Endothelial cell of hepatic sinusoid (primary cell): ENCODE data around the gene FKBP1C.
"Not testable (repeated sequence)": the region's sequence is repeated elsewhere in the genome, so short reads cannot be mapped to it uniquely, and the experiment has no call there.

Source experiments
- in situ Hi-C: cut with HindIII; loops from 2 replicates; pipeline ENCODE4 v1.10.0; 2017; ENCODE audit warnings: low sequenced_read_pairs

Gene FKBP1C

DNA sequence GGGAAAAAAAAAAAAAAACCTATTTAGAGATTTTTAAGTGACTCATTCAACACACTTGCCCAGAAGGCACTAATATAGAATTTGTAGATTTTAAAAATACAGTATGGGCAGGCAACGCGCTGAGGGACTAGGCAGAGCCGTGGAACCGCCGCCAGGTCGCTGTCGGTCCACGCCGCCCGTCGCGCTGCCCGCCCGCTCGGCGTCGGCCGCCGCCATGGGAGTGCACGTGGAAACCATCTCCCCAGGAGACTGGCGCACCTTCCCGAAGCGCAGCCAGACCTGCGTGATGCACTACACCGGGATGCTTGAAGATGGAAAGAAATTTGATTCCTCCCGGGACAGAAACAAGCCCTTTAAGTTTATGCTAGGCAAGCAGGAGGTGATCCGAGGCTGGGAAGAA lies at the start of gene FKBP1C:
FKBP1C (plus strand) TSS at position 127 of the 400 bp plus-strand sequence.
- in situ Hi-C loops, result not testable (repeated sequence)

- in situ Hi-C loops, result not testable (repeated sequence)
Observed at GRCh38 chr6:63164047-63164803, 47.0 kb upstream of the FKBP1C start.

GRCh38 chr6:63174173-63174572 lies 37.1 kb upstream of the FKBP1C start:
- in situ Hi-C loops, result no loop called here

GRCh38 chr6:63176181-63176580 lies 35.1 kb upstream of the FKBP1C start:
- in situ Hi-C loops, result no loop called here

DNA sequence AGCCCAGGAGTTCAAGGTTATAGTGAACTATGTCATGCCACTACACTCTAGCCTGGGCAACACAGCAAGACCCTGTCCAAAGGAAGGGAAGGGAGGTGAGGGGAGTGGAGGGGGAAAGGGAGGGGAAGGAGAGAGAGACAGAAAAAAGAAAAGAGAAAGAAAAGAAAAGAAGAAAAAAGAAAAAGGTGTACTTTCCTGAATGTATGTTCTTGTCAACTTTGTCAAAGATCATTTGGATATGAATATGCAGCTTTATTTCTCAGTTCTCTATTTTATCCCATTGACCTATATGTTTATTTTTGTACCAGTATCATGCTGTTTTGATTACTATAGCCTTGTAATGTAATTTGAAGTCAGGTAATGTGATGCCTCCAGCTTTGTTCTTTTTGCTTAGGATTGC lies 30.9 kb upstream of the FKBP1C start:
- in situ Hi-C loops, result no loop called here

GRCh38 chr6:63186970-63187369 lies 24.3 kb upstream of the FKBP1C start:
- in situ Hi-C loops, result no loop called here

GRCh38 chr6:63188828-63189227 lies 22.4 kb upstream of the FKBP1C start:
- in situ Hi-C loops, result no loop called here

- in situ Hi-C loops, result no loop called here
Observed at GRCh38 chr6:63193324-63193723, 17.9 kb upstream of the FKBP1C start.

DNA sequence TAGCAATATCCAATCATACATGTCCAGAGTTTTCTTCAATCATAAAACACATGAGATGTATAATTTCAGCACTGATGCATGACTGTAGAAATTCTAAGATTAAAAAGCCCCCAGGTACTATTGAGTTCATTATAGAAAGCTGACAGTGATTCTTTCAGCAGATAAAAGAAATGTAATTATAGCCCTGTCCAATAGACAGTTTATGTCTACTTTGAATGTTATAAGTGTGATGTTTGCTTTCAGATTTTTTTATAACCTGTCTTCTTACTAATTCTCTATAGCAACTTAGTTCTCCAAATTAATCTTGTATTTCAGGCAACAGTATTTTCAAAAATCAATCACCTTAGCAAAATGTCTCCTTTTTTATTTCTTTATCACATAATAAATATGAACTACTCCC lies 13.5 kb upstream of the FKBP1C start:
- in situ Hi-C loops, result no loop called here

- in situ Hi-C loops, result no loop called here
Observed at GRCh38 chr6:63213325-63213724, 2.1 kb downstream of the FKBP1C start.

GRCh38 chr6:63214816-63215215 lies 3.5 kb downstream of the FKBP1C start:
- in situ Hi-C loops, result no loop called here

- in situ Hi-C loops, result no loop called here
Observed at GRCh38 chr6:63224179-63224578, 12.9 kb downstream of the FKBP1C start.

- in situ Hi-C loops, result not testable (repeated sequence)
Observed at GRCh38 chr6:63225987-63226386, 14.7 kb downstream of the FKBP1C start.

DNA sequence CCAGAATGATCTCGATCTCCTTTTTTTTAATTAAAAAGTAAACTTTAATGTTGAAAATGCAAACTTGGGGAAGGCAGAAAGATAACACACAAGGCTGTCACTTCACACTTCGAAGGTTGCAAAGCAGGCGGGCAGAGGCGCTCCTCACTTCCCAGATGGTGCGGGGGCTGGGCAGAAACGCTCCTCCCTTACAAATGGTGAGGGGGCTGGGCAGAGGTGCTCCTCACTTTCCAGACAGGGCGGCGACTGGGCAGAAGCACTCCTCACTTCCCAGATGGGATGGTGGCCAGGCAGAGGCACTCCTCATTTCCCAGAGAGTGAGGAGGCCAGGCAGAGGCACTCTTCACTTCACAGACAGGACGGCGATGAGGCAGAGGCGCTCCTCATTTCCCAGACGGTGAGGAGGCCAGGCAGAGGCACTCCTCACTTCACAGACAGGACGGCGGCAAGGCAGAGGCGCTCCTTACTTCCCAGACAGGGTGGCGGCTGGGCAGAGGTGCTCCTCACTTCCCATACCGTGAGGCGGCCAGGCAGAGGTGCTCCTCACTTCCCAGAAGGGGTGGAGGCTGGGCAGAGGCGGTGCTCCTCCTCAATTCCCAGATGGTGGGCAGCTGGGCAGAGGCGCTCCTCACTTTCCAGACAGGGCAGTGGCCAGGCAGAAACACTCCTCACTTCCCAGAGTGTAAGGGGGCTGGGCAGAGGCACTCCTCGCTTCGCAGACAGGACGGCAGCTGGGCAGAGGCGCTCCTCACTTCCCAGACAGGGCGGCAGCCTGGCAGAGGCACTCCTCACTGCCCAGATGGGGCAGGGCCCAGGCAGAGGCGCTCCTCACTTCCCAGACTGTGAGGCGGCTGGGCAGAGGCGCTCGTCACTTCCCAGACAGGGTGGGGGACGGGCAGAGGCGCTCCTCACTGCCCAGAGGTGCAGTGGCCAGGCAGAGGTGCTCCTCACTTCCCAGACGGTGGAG lies 16.9 kb downstream of the FKBP1C start:
- in situ Hi-C loops, result not testable (repeated sequence)

DNA sequence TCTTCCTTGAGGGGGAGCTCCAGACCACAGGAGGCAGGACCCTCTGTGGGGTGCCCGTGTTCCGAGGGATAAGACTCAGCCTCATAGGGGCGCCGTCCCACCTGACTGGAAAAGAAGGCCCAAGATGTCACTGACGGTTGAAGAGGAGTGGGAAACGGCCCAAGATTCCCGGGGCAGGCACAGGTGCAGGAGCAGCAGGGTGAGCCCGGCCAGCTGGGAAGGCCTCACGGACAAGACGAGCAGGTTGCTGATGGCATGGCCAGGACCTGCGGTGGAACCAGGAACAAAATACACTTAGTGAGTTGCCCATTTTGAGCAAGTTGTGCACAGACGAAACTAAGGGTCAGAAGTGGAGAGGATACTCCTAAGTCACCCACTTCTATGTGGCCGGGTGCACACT lies 18.8 kb downstream of the FKBP1C start:
- in situ Hi-C loops, result not testable (repeated sequence)

DNA sequence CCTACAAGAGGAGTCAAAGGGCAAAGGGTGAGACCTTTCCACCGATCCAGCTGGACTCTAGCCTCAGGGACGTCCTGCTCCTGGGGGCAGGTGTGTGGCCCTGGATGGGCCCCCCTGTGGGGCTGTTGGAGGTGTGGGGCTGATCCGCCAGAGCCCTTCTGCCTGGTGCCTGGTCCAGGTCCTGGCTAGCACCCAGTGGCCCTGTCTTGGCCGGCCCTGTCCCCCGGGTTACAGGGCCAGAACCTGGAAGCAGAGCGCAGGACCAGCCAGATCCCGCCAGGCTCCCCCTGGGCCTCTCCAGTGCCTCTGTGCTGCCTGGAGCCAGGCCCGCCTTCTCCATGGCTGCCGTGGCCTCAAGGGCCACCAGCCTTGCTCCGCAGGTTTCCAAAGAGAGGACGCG lies 19.2 kb downstream of the FKBP1C start:
- in situ Hi-C loops, result not testable (repeated sequence)

DNA sequence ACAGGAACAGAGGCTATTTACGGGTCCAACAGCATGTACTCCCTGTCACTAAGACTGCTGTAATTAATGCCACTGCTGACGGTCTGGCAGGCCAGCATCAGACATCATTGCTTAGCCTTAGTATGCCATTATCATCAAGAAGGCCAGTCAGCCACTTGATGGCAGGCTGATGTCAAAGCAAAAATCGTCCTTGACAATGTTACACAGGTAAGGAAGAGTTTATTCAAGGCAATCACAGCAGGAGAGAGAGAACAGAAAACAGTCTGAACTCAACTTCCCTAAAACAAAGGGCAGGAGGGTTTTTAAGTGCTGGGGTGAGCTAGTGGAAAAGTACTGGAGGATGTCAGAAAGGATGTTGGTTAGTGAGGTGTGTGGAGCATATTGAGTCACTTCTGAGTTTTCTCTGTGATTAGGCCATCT lies 25.1 kb downstream of the FKBP1C start:
- in situ Hi-C loops, result no loop called here

GRCh38 chr6:63245420-63245819 lies 34.2 kb downstream of the FKBP1C start:
- in situ Hi-C loops, result no loop called here

- in situ Hi-C loops, result no loop called here
Observed at GRCh38 chr6:63245909-63246308, 34.6 kb downstream of the FKBP1C start.

DNA sequence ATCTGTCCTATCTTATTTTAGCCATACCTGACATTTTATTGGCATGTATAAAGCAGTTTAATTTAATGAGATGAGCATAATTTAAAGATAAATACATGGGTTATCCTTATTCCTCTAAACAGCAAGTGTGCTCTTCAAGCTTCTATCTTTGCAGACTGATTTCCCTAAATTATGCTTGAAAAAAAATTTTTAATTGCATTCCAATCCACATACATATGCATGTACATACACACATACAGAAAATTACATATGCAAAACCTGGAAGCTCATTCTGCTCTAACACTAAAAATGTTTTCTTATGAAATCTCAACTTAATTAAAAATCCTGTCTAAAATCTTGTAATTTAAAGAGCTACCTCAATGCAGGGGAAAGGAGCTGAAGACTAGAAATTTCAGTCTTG lies 35.3 kb downstream of the FKBP1C start:
- in situ Hi-C loops, result no loop called here

- in situ Hi-C loops, result no loop called here
Observed at GRCh38 chr6:63249875-63250482, 38.7 kb downstream of the FKBP1C start.
